Measurements from ENCODE around the gene JMY.

The JMY gene

GRCh38 chr5:79259383-79259782, 23.5 kb downstream of the JMY start:
- in situ Hi-C loops (cut with MboI; ENCODE audit: low sequenced_read_pairs, unreplicated experiment): no loop called here
- TF ChIP-seq CTCF (IDR thresholded peaks at IDR 0.05; ENCODE audit: borderline replicate concordance, control extremely low read depth, extremely low read depth, insufficient read depth, missing control alignments): no peak
- DNase-seq (ENCODE audit: low spot score): no peak

- no peak for TF ChIP-seq CTCF (IDR thresholded peaks at IDR 0.05; ENCODE audit: borderline replicate concordance, control extremely low read depth, extremely low read depth, insufficient read depth, missing control alignments)
- DNase-seq (ENCODE audit: low spot score): no peak
- in situ Hi-C loops (cut with MboI; ENCODE audit: low sequenced_read_pairs, unreplicated experiment): no loop called here
Measured at GRCh38 chr5:79259810-79260209, 23.9 kb downstream of the JMY start.

GRCh38 chr5:79261897-79262296, 26.0 kb downstream of the JMY start:
- no peak for TF ChIP-seq CTCF (IDR thresholded peaks at IDR 0.05; ENCODE audit: borderline replicate concordance, control extremely low read depth, extremely low read depth, insufficient read depth, missing control alignments)
- DNase-seq (ENCODE audit: low spot score): no peak
- in situ Hi-C loops (cut with MboI; ENCODE audit: low sequenced_read_pairs, unreplicated experiment): no loop called here

GRCh38 chr5:79263290-79263689, 27.4 kb downstream of the JMY start:
- in situ Hi-C loops (cut with MboI; ENCODE audit: low sequenced_read_pairs, unreplicated experiment): no loop called here
- DNase-seq (ENCODE audit: low spot score): no peak
- TF ChIP-seq CTCF (IDR thresholded peaks at IDR 0.05; ENCODE audit: borderline replicate concordance, control extremely low read depth, extremely low read depth, insufficient read depth, missing control alignments): no peak

- no peak for TF ChIP-seq CTCF (IDR thresholded peaks at IDR 0.05; ENCODE audit: borderline replicate concordance, control extremely low read depth, extremely low read depth, insufficient read depth, missing control alignments)
- DNase-seq (ENCODE audit: low spot score): no peak
- in situ Hi-C loops (cut with MboI; ENCODE audit: low sequenced_read_pairs, unreplicated experiment): no loop called here
Measured at GRCh38 chr5:79267180-79267579, 31.2 kb downstream of the JMY start.

GRCh38 chr5:79269733-79270166, 33.8 kb downstream of the JMY start:
- TF ChIP-seq CTCF (IDR thresholded peaks at IDR 0.05; ENCODE audit: borderline replicate concordance, control extremely low read depth, extremely low read depth, insufficient read depth, missing control alignments): no peak
- in situ Hi-C loops (cut with MboI; ENCODE audit: low sequenced_read_pairs, unreplicated experiment): no loop called here
- no peak for DNase-seq (ENCODE audit: low spot score)

GRCh38 chr5:79273341-79273740, 37.4 kb downstream of the JMY start:
- in situ Hi-C loops (cut with MboI; ENCODE audit: low sequenced_read_pairs, unreplicated experiment): no loop called here
- no peak for TF ChIP-seq CTCF (IDR thresholded peaks at IDR 0.05; ENCODE audit: borderline replicate concordance, control extremely low read depth, extremely low read depth, insufficient read depth, missing control alignments)
- DNase-seq (ENCODE audit: low spot score): no peak
